Heart left ventricle (tissue), 16 donors: ENCODE results near the gene CSNK1A1. TPM values are rescaled to one million over a fixed set of nuclear protein-coding genes. Genes with fewer than 3 reads are reported as not detected.

Experiments used
- ATAC-seq, 4 donors: fragments of 200-7000 bp; cut with Tn5 transposase; one replicate each; pipeline ENCODE4 v1.9.1; 2020 to 2022; ENCODE audit warnings: moderate library complexity in 4 of 4, mild to moderate bottlenecking in 3 of 4, moderate number of reproducible peaks in 1 of 4
- DNase-seq, 5 donors: peaks; one replicate each; pipeline ENCODE4 v3.0.0-alpha.2; 2020
- H3K27ac ChIP-seq, 12 donors: fragments of 200-600 bp; sonication (generic) in 4 of 12; one replicate each; pipeline versions ENCODE4 v1.5.0 to v1.8.0; 2016 to 2022; ENCODE audit warnings: mild to moderate bottlenecking in 2 of 12
- H3K27me3 ChIP-seq, 9 donors: fragments of 200-600 bp; sonication (generic) in 2 of 9; one replicate each; pipeline versions ENCODE4 v1.5.1 to v1.8.0; 2016 to 2022; ENCODE audit warnings: mild to moderate bottlenecking in 3 of 9
- H3K36me3 ChIP-seq, 9 donors: fragments of 200-600 bp; sonication (generic) in 2 of 9; one replicate each; pipeline versions ENCODE4 v1.5.0 to v1.8.0; 2018 to 2022; ENCODE audit warnings: mild to moderate bottlenecking in 2 of 9
- H3K4me1 ChIP-seq, 12 donors: fragments of 200-600 bp; sonication (generic) in 4 of 12; one replicate each; pipeline versions ENCODE4 v1.5.0 to v1.8.0; 2016 to 2022; ENCODE audit warnings: mild to moderate bottlenecking in 3 of 12
- H3K4me3 ChIP-seq, 12 donors: fragments of 200-600 bp; sonication (generic) in 4 of 12; one replicate each; pipeline versions ENCODE4 v1.5.0 to v1.8.0; 2017 to 2022; ENCODE audit warnings: mild to moderate bottlenecking in 9 of 12, moderate library complexity in 4 of 12
- H3K9me3 ChIP-seq, 12 donors: fragments of 200-600 bp; sonication (generic) in 4 of 12; one replicate each; pipeline versions ENCODE4 v1.5.0 to v1.8.0; 2016 to 2022; ENCODE audit warnings: mild to moderate bottlenecking in 1 of 12
- CTCF ChIP-seq, 12 donors: fragments of 200-600 bp; sonication (generic) in 4 of 12; IDR thresholded peaks; one replicate each; pipeline versions ENCODE4 v1.5.0 to v1.8.0; 2018 to 2022; ENCODE audit warnings: antibody characterized with exemption in 12 of 12, mild to moderate bottlenecking in 5 of 12
- POLR2A ChIP-seq, 2 donors: fragments of 450-650 bp; IDR thresholded peaks; one replicate each; pipeline ENCODE4 v1.6.1; 2017; ENCODE audit warnings: antibody characterized with exemption in 2 of 2, mild to moderate bottlenecking in 2 of 2, moderate library complexity in 2 of 2
- WGBS, 4 donors: extraction: QIAGEN DNeasy Blood & Tissue Kit in 2 of 4; methylation state at CpG; one replicate each; pipeline versions ENCODE4 v1.1.5 to v1.1.7; 2013 to 2018; 5-methylcytosine and 5-hydroxymethylcytosine counted together
- intact Hi-C, 10 donors: fragments of 100-400 bp; cut with DNase I; formaldehyde crosslinking; loops; one replicate each; pipeline versions ENCODE4 v1.11.1 to v1.14.2; 2022
- long read RNA-seq, 3 donors: library from polyadenylated mRNA; unstranded; transcript quantifications; one replicate each; pipeline ENCODE4 v2.0.0, GENCODE V29; 2020 to 2021
- polyA plus RNA-seq, 2 donors: library from polyadenylated mRNA; stranded (reverse); fragments of 200-250 nt; gene quantifications; one replicate each; pipeline ENCODE4 v1.2.3, GENCODE V29; 2013
- total RNA-seq, 9 donors: library from RNA; depleted of rRNA in 2 of 9; stranded (reverse); fragments of >200 nt in 2 of 9; fragmentation: NEBNext Ultra II Directional in 3 of 9; extraction: Animal tissue kit (Norgen Biotek cat#: 25700) in 3 of 9; gene quantifications; one replicate each; pipeline versions ENCODE4 v1.1.0 to v1.2.4, GENCODE V29; 2016 to 2023
- donor health status: ischemic (EF 13 %, LVEDD 7.1; RV severe dilation, severe dysfunction).
- donor health status: healthy with polysubstance abuse.
- donor health status: DM: no; HTN: yes; CAD: no.
- donor health status: DM: no; HTN: no; CAD: no.
- donor health status: ischemic (EF 25% LVEDD 6.9; RV normal size, moderate dysfunction).
- donor health status: ischemic (EF 25% LVEDD 5.7; RV mildly dilated, moderate dysfunction).
- donor health status: healthy.
- donor health status: DM: yes; HTN: yes; CAD: no.
- donor health status: ischemic (EF 35%, LVEDD 5.7; RV mildly dilated, moderate dysfunction).
- donor health status: nonischemic (EF 11% LVEDD 7.7; RV severe dilation, severe dysfunction).
- donor health status: DM: yes; HTN: yes; CAD: no.
- donor health status: PGD.
- donor health status: ischemic (EF 29% LVEDD 5.4; RV normal size, mild dysfunction).
- donor health status: nonischemic (EF 23%, LVEDD 6.1; RV moderate dilation, normal function).

CSNK1A1 gene
- total RNA-seq (100 to 1,000 TPM; 156 to 242 (median 210) TPM), polyA plus RNA-seq (100 to 1,000 TPM in 1 of 2 donors, 10 to 100 TPM in 1; 42.5 to 172 TPM)
- long read RNA-seq, donor 1, full-length matches to known transcripts, result 148 of 193 reads
- long read RNA-seq, donor 1, partial matches to known transcripts, result 17 of 193 reads
- long read RNA-seq, donor 1, other reads (novel, unspliced or antisense), result 28 of 193 reads
- long read RNA-seq, donor 2, full-length matches to known transcripts, result 425 of 585 reads
- long read RNA-seq, donor 2, partial matches to known transcripts, result 58 of 585 reads
- long read RNA-seq, donor 2, other reads (novel, unspliced or antisense), result 102 of 585 reads
- long read RNA-seq, donor 3, full-length matches to known transcripts, result 200 of 250 reads
- long read RNA-seq, donor 3, partial matches to known transcripts, result 14 of 250 reads
- long read RNA-seq, donor 3, other reads (novel, unspliced or antisense), result 36 of 250 reads

GRCh38 chr5:149551227-149552037 lies at the start of gene CSNK1A1:
TSS of gene CSNK1A1 (minus strand) at chr5:149551439. CDS start at chr5:149550964, 475 bp downstream.
- Histone ChIP-seq H3K36me3 (peaks cover 0 to 34% (median 24%) of the 10 kb centered on the region in 9 donors), H3K27ac (peak within 1 kb of the TSS; percentile 93 to 100 (median 98)), H3K4me1 (peaks cover 4 to 43% (median 30%) of the 10 kb centered on the region in 12 donors), H3K4me3 (peak within 1 kb of the TSS; percentile 58 to 95 (median 90)), H3K27me3 (no peaks in the 10 kb centered on the region), H3K9me3 (no peaks in the 10 kb centered on the region)
- ATAC-seq, result peak; percentile 94 to 98 (median 98)
- TF ChIP-seq CTCF (IDR thresholded peaks at IDR 0.05) (peak; percentile 65 to 91 (median 81)), POLR2A (IDR thresholded peaks at IDR 0.05) (peak; percentile 66 to 91)
- 0 to 1% (median 0%) methylated on average over 32 to 67 of the region's 67 CpGs for WGBS, 4 donors
- DNase-seq, result peak; percentile 98 to 100 (median 99)
- intact Hi-C loops, result loop anchor here in 6 of 10 donors (1.0 to 5.0 kb wide), 7 partner anchors 34 to 114 kb away; no protein-coding TSS in a partner anchor

DNA sequence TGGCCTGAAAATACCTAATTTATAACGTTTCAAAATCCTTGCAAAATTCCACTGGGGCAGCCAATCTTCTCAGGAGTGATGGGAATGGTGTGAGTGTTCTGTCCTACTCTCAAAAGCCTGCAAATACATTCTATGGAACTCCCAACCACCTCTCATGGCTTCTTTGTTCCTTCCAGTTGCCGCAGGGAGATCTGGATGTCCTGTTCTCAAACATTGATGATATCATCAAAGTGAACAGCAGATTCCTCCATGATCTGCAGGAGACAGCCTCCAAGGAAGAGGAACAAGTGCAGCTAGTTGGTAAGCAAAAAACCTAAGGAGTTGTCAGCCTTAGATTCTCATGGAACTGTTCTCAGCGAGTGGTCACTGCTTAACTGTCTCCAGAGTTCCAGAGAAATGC lies 49.7 kb upstream of the CSNK1A1 start:
- H3K4me3 ChIP-seq, result no peak overlapping the region
- peaks cover 0 to 33% (median 16%) of the 10 kb centered on the region in 12 donors for H3K4me1 ChIP-seq
- no peaks in the 10 kb centered on the region for H3K9me3 ChIP-seq
- TF ChIP-seq CTCF (IDR thresholded peaks at IDR 0.05) (no peak), POLR2A (IDR thresholded peaks at IDR 0.05) (no peak)
- no peak overlapping the region for H3K27ac ChIP-seq
- ATAC-seq (no peak), DNase-seq (no peak)
- WGBS, 4 donors, result 79 to 98% (median 81%) methylated on average over 3 of the region's 3 CpGs
- H3K27me3 ChIP-seq, result no peaks in the 10 kb centered on the region
- intact Hi-C loops, result no loop called here
- H3K36me3 ChIP-seq, result peaks cover 0 to 69% (median 32%) of the 10 kb centered on the region in 9 donors

GRCh38 chr5:149599375-149599774 lies 48.1 kb upstream of the CSNK1A1 start:
- intact Hi-C loops, result no loop called here
- Histone ChIP-seq H3K4me3 (no peak overlapping the region), H3K27ac (no peak overlapping the region), H3K27me3 (no peaks in the 10 kb centered on the region), H3K9me3 (no peaks in the 10 kb centered on the region), H3K4me1 (peaks cover 0 to 38% (median 12%) of the 10 kb centered on the region in 12 donors), H3K36me3 (peaks cover 0 to 61% (median 26%) of the 10 kb centered on the region in 9 donors)
- WGBS, 4 donors, result 86 to 91% (median 90%) methylated on average over 4 of the region's 4 CpGs
- TF ChIP-seq CTCF (IDR thresholded peaks at IDR 0.05) (no peak), POLR2A (IDR thresholded peaks at IDR 0.05) (no peak)
- ATAC-seq (no peak), DNase-seq (no peak)
